ENCODE measurements around the gene CCNI.

CCNI gene

GRCh38 chr4:77075869-77076799 lies at the start of gene CCNI:
CCNI (minus strand) TSS chr4:77075989; CDS start chr4:77066362, 9,627 bp downstream.
- Histone ChIP-seq H3K27me3 (ENCODE audit: low read depth, low read length) (no peaks in the 10 kb centered on the region), H3K27ac (ENCODE audit: low read length) (peak within 1 kb of the TSS; percentile 99), H3K9me3 (ENCODE audit: control insufficient read depth in 1 of 2, low read length in 2 of 2) (no peaks in the 10 kb centered on the region), H3K4me1 (ENCODE audit: control insufficient read depth in 1 of 2, insufficient read depth in 2 of 2, low read length in 2 of 2) (peaks cover 4 to 28% of the 10 kb centered on the region in 2 donors), H3K4me3 (ENCODE audit: low read depth in 1 of 2, low read length in 2 of 2) (peak within 1 kb of the TSS; percentile 85 to 89), H3K36me3 (ENCODE audit: control insufficient read depth in 1 of 2, insufficient read depth in 2 of 2, low read length in 2 of 2) (peaks cover 0 to 7% of the 10 kb centered on the region in 2 donors)

GRCh38 chr4:77124576-77124975 lies 48.8 kb upstream of the CCNI start:
- H3K4me1 ChIP-seq (ENCODE audit: control insufficient read depth in 1 of 2, insufficient read depth in 2 of 2, low read length in 2 of 2) = no peaks in the 10 kb centered on the region
- no peaks in the 10 kb centered on the region for H3K36me3 ChIP-seq (ENCODE audit: control insufficient read depth in 1 of 2, insufficient read depth in 2 of 2, low read length in 2 of 2)
- H3K27ac ChIP-seq (ENCODE audit: low read length) = no peak overlapping the region
- H3K4me3 ChIP-seq (ENCODE audit: low read depth in 1 of 2, low read length in 2 of 2) = no peak overlapping the region
- no peaks in the 10 kb centered on the region for H3K27me3 ChIP-seq (ENCODE audit: low read depth, low read length)
- no peaks in the 10 kb centered on the region for H3K9me3 ChIP-seq (ENCODE audit: control insufficient read depth in 1 of 2, low read length in 2 of 2)

GRCh38 chr4:77123411-77123810 lies 47.6 kb upstream of the CCNI start:
- Histone ChIP-seq H3K27ac (ENCODE audit: low read length) (no peak overlapping the region), H3K4me1 (ENCODE audit: control insufficient read depth in 1 of 2, insufficient read depth in 2 of 2, low read length in 2 of 2) (no peaks in the 10 kb centered on the region), H3K36me3 (ENCODE audit: control insufficient read depth in 1 of 2, insufficient read depth in 2 of 2, low read length in 2 of 2) (no peaks in the 10 kb centered on the region), H3K9me3 (ENCODE audit: control insufficient read depth in 1 of 2, low read length in 2 of 2) (no peaks in the 10 kb centered on the region), H3K27me3 (ENCODE audit: low read depth, low read length) (no peaks in the 10 kb centered on the region), H3K4me3 (ENCODE audit: low read depth in 1 of 2, low read length in 2 of 2) (no peak overlapping the region)

DNA sequence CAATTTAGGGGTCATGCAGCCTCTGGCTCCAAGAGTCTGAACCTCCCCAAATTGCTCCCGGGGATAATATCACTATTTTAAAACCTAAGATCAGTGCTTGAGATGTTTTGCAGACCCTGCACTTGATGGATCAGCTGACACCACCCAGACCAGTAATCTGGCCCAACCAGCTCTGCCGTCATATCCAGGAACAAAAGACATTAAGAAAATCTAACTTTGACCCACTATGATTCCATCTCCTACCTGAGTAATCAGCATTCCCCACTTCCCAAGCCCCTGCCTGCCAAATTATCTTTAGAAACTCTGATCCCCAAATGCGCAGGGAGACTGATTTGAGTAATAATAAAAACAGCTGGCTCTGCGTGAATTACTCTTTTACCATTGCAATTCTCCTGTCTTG lies 46.9 kb upstream of the CCNI start:
- Histone ChIP-seq H3K27ac (ENCODE audit: low read length) (no peak overlapping the region), H3K4me3 (ENCODE audit: low read depth in 1 of 2, low read length in 2 of 2) (no peak overlapping the region), H3K4me1 (ENCODE audit: control insufficient read depth in 1 of 2, insufficient read depth in 2 of 2, low read length in 2 of 2) (no peaks in the 10 kb centered on the region), H3K27me3 (ENCODE audit: low read depth, low read length) (no peaks in the 10 kb centered on the region), H3K36me3 (ENCODE audit: control insufficient read depth in 1 of 2, insufficient read depth in 2 of 2, low read length in 2 of 2) (no peaks in the 10 kb centered on the region), H3K9me3 (ENCODE audit: control insufficient read depth in 1 of 2, low read length in 2 of 2) (no peaks in the 10 kb centered on the region)

GRCh38 chr4:77121736-77122240 lies 46.0 kb upstream of the CCNI start:
- no peaks in the 10 kb centered on the region for H3K9me3 ChIP-seq (ENCODE audit: control insufficient read depth in 1 of 2, low read length in 2 of 2)
- no peak overlapping the region for H3K4me3 ChIP-seq (ENCODE audit: low read depth in 1 of 2, low read length in 2 of 2)
- H3K4me1 ChIP-seq (ENCODE audit: control insufficient read depth in 1 of 2, insufficient read depth in 2 of 2, low read length in 2 of 2) = no peaks in the 10 kb centered on the region
- H3K27ac ChIP-seq (ENCODE audit: low read length) = no peak overlapping the region
- H3K27me3 ChIP-seq (ENCODE audit: low read depth, low read length) = no peaks in the 10 kb centered on the region
- no peaks in the 10 kb centered on the region for H3K36me3 ChIP-seq (ENCODE audit: control insufficient read depth in 1 of 2, insufficient read depth in 2 of 2, low read length in 2 of 2)

DNA sequence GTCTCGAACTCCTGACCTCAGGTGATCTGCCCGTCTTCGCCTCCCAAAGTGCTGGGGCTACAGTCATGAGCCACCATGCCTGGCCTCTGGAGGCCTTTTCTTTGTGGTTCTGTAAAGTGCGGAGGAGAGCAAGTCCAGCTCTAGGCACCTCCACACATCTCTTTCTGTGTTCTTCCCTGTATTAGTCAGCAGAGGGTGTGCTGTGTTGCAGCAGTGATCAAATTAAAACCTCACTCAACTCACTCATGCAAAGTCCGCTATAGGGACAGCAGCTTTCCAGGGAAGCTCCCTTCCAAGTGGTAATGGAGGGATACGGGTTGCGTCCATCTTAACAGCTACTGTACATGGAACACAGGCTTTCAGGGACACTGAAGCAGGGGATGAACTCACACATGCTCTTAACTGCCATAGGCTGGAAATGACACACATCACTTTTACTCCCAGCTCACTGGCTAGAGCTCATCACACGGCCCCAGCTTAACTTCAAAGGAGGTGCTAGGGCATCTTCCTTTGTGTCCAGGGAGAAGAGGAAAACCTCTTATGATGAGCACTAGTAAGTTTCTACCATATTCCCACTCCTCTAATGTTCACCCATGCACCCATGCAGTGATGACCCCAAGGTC lies 45.2 kb upstream of the CCNI start:
- Histone ChIP-seq H3K27ac (ENCODE audit: low read length) (no peak overlapping the region), H3K4me1 (ENCODE audit: control insufficient read depth in 1 of 2, insufficient read depth in 2 of 2, low read length in 2 of 2) (no peaks in the 10 kb centered on the region), H3K36me3 (ENCODE audit: control insufficient read depth in 1 of 2, insufficient read depth in 2 of 2, low read length in 2 of 2) (no peaks in the 10 kb centered on the region), H3K9me3 (ENCODE audit: control insufficient read depth in 1 of 2, low read length in 2 of 2) (no peaks in the 10 kb centered on the region), H3K4me3 (ENCODE audit: low read depth in 1 of 2, low read length in 2 of 2) (no peak overlapping the region), H3K27me3 (ENCODE audit: low read depth, low read length) (no peaks in the 10 kb centered on the region)

- Histone ChIP-seq H3K36me3 (ENCODE audit: control insufficient read depth in 1 of 2, insufficient read depth in 2 of 2, low read length in 2 of 2) (no peaks in the 10 kb centered on the region), H3K9me3 (ENCODE audit: control insufficient read depth in 1 of 2, low read length in 2 of 2) (no peaks in the 10 kb centered on the region), H3K4me1 (ENCODE audit: control insufficient read depth in 1 of 2, insufficient read depth in 2 of 2, low read length in 2 of 2) (no peaks in the 10 kb centered on the region), H3K4me3 (ENCODE audit: low read depth in 1 of 2, low read length in 2 of 2) (no peak overlapping the region), H3K27me3 (ENCODE audit: low read depth, low read length) (no peaks in the 10 kb centered on the region), H3K27ac (ENCODE audit: low read length) (no peak overlapping the region)
Observed at GRCh38 chr4:77117721-77118120, 41.9 kb upstream of the CCNI start.

- H3K4me3 ChIP-seq (ENCODE audit: low read depth in 1 of 2, low read length in 2 of 2) = no peak overlapping the region
- no peak overlapping the region for H3K27ac ChIP-seq (ENCODE audit: low read length)
- H3K4me1 ChIP-seq (ENCODE audit: control insufficient read depth in 1 of 2, insufficient read depth in 2 of 2, low read length in 2 of 2) = no peaks in the 10 kb centered on the region
- H3K36me3 ChIP-seq (ENCODE audit: control insufficient read depth in 1 of 2, insufficient read depth in 2 of 2, low read length in 2 of 2) = no peaks in the 10 kb centered on the region
- no peaks in the 10 kb centered on the region for H3K27me3 ChIP-seq (ENCODE audit: low read depth, low read length)
- no peaks in the 10 kb centered on the region for H3K9me3 ChIP-seq (ENCODE audit: control insufficient read depth in 1 of 2, low read length in 2 of 2)
Observed at GRCh38 chr4:77113069-77113468, 37.3 kb upstream of the CCNI start.

DNA sequence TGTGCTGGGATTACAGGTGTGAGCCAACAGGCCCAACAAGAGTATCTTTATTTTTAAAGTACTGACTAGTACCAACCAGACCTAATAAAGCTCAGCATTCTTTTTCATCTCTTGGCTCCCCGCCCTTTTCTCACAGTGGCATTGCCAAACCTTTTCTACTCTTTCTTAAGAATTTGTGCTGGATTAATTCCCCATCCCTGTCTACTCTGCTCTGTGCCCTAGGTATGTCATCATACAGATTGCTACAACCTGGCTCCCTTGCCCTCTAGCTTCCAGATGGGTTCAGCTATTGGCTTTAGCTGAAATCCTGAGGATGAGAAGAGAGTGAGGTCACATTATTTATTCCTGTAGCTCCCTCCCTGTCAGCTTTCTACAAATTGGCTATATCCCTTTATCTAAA lies 34.9 kb upstream of the CCNI start:
- H3K4me3 ChIP-seq (ENCODE audit: low read depth in 1 of 2, low read length in 2 of 2) = no peak overlapping the region
- H3K4me1 ChIP-seq (ENCODE audit: control insufficient read depth in 1 of 2, insufficient read depth in 2 of 2, low read length in 2 of 2) = no peaks in the 10 kb centered on the region
- no peaks in the 10 kb centered on the region for H3K36me3 ChIP-seq (ENCODE audit: control insufficient read depth in 1 of 2, insufficient read depth in 2 of 2, low read length in 2 of 2)
- no peaks in the 10 kb centered on the region for H3K27me3 ChIP-seq (ENCODE audit: low read depth, low read length)
- H3K9me3 ChIP-seq (ENCODE audit: control insufficient read depth in 1 of 2, low read length in 2 of 2) = no peaks in the 10 kb centered on the region
- no peak overlapping the region for H3K27ac ChIP-seq (ENCODE audit: low read length)

DNA sequence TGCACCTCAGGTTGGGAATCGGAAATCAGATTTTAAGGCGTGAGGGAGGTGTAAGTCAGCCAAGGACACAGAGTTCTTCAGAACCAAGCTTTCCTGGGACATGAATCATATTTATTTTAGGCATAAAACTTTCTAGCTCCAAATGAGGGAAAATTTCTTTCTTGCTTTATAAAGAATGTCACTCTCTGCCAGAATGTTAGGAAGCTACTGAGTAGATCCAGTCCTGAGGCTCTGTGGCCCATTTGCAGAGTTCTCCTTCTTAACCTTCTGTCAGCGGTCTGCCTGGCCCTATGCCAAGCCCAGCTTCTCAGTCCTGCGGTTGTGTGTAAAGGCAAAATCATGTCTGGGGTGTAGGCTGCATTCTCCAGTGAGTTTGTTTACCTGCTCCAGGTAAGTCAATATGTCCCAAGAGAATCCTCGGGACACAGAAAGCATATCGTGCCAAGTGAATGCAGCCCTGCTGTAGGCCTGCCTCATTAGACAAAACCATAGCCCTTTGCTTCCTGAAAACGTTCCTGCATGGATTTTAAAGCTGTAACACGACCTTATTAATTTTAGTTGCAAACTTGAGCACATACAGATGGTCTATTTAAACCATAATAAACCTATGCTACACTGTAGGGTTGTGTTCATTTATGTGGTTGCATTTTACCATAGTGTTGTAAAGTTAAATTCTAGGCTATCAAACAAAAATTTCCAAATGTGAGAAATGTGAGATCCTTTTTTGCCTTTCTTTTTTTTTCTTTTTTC lies 29.2 kb upstream of the CCNI start:
- Histone ChIP-seq H3K27me3 (ENCODE audit: low read depth, low read length) (no peaks in the 10 kb centered on the region), H3K36me3 (ENCODE audit: control insufficient read depth in 1 of 2, insufficient read depth in 2 of 2, low read length in 2 of 2) (no peaks in the 10 kb centered on the region), H3K4me3 (ENCODE audit: low read depth in 1 of 2, low read length in 2 of 2) (peak overlapping the region in 1 of 2 donors; percentile 31), H3K27ac (ENCODE audit: low read length) (peak overlapping the region; percentile 19), H3K9me3 (ENCODE audit: control insufficient read depth in 1 of 2, low read length in 2 of 2) (no peaks in the 10 kb centered on the region), H3K4me1 (ENCODE audit: control insufficient read depth in 1 of 2, insufficient read depth in 2 of 2, low read length in 2 of 2) (peaks cover 5 to 8% of the 10 kb centered on the region in 2 donors)

- Histone ChIP-seq H3K27ac (ENCODE audit: low read length) (no peak overlapping the region), H3K27me3 (ENCODE audit: low read depth, low read length) (no peaks in the 10 kb centered on the region), H3K4me3 (ENCODE audit: low read depth in 1 of 2, low read length in 2 of 2) (no peak overlapping the region), H3K9me3 (ENCODE audit: control insufficient read depth in 1 of 2, low read length in 2 of 2) (no peaks in the 10 kb centered on the region), H3K4me1 (ENCODE audit: control insufficient read depth in 1 of 2, insufficient read depth in 2 of 2, low read length in 2 of 2) (peaks cover 5 to 8% of the 10 kb centered on the region in 2 donors), H3K36me3 (ENCODE audit: control insufficient read depth in 1 of 2, insufficient read depth in 2 of 2, low read length in 2 of 2) (no peaks in the 10 kb centered on the region)
Observed at GRCh38 chr4:77104388-77104787, 28.6 kb upstream of the CCNI start.
